ENCODE measurements around the gene RBBP8NL. TPM values are rescaled to one million over a fixed set of nuclear protein-coding genes. Genes with fewer than 3 reads are reported as not detected.

The RBBP8NL gene
- total and polyA plus RNA-seq, 2 of the 8 experiments (the other 6 are each of a cell fraction or from before 2014, with no cell fraction given): 0.43 to 0.48 TPM

DNA sequence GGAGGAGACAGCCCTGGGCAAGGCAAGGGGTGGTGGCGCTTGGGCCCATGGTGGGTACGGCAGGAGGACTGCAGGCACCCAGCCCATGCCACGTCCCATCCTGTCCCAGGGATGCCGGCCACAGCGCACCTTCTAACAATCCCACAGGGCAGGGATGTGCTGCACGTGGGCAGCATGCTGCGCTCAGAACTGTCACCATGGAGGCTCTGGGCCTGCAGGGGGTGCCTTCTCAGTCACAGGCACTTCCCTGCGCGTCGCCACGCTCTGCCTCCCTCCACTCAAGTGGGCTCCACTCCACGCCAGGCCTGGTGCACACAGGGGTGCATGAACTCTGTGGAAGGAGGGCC is 22.6 kb downstream of the RBBP8NL start:
- Histone ChIP-seq H2BK15ac (ENCODE audit: low read length) (no peak overlapping the region), H3K79me1 (ENCODE audit: low read depth, low read length) (no peaks in the 10 kb centered on the region; the same call in 1 of the 2 replicates), H3K18ac (ENCODE audit: extremely low read depth, low read length) (no peak overlapping the region), H2BK5ac (ENCODE audit: low read depth, low read length) (peak overlapping the region; percentile 13; the same call in 1 of the 2 replicates), H3K23ac (ENCODE audit: insufficient read length) (no peak overlapping the region), H3K23me2 (ENCODE audit: low read depth, low read length) (no peaks in the 10 kb centered on the region; the same call in 1 of the 2 replicates), H4K8ac (ENCODE audit: extremely low read depth, insufficient read depth, low read length) (peak overlapping the region; percentile 71), H3K4me1 (replicated peaks in 1 of 4; ENCODE audit: control insufficient read depth in 3 of 4, insufficient read depth in 4 of 4, low read length in 3 of 4) (peaks cover 0 to 24% (median 11%) of the 10 kb centered on the region in 4 experiments; a peak in 6 of 7 replicates), H3K14ac (ENCODE audit: insufficient read length) (no peak overlapping the region), H4K5ac (ENCODE audit: insufficient read length, low read depth, low read length) (no peak overlapping the region), H3K36me3 (ENCODE audit: control insufficient read depth in 2 of 4, insufficient read depth in 4 of 4, low read length in 3 of 4) (no peaks in the 10 kb centered on the region), H4K20me1 (replicated peaks in 1 of 2; ENCODE audit: control insufficient read depth in 1 of 2, insufficient read depth in 2 of 2, low read length in 2 of 2) (peaks cover 0 to 22% of the 10 kb centered on the region in 2 experiments), H2BK20ac (ENCODE audit: low read length) (no peak overlapping the region), H2AFZ (ENCODE audit: low read length) (no peak overlapping the region), H3K9me3 (ENCODE audit: insufficient read depth in 2 of 2, low read depth in 1 of 2, low read length in 1 of 2) (no peaks in the 10 kb centered on the region), H3K4ac (replicated peaks; ENCODE audit: insufficient read length, low read depth, low read length) (no peak overlapping the region), H3K9ac (replicated peaks in 1 of 4; ENCODE audit: extremely low read depth in 1 of 4, low read depth in 3 of 4, low read length in 3 of 4) (no peak overlapping the region), H3K4me3 (ENCODE audit: extremely low read depth in 1 of 4, insufficient read depth in 2 of 4, low read depth in 3 of 4, low read length in 4 of 4) (no peak overlapping the region), H3K27ac (ENCODE audit: low read depth, low read length) (no peak overlapping the region), H2BK120ac (replicated peaks; ENCODE audit: low read depth, low read length) (no peak overlapping the region), H3K79me2 (ENCODE audit: control insufficient read depth in 1 of 2, insufficient read depth in 2 of 2, low read length in 2 of 2) (no peaks in the 10 kb centered on the region; a peak in 1 of 4 replicates), H3K56ac (replicated peaks; ENCODE audit: insufficient read length, low read depth, low read length) (no peak overlapping the region), H3K4me2 (ENCODE audit: insufficient read depth in 1 of 2, low read depth in 2 of 2, low read length in 2 of 2) (no peak overlapping the region), H2BK12ac (ENCODE audit: low read depth, low read length) (no peak overlapping the region), H2AK5ac (ENCODE audit: low read depth, low read length) (no peak overlapping the region), H4K91ac (replicated peaks; ENCODE audit: insufficient read length, low read length) (no peak overlapping the region), H3K27me3 (replicated peaks in 1 of 4; ENCODE audit: control insufficient read depth in 3 of 4, extremely low read depth in 1 of 4, insufficient read depth in 3 of 4, low read length in 3 of 4) (peaks cover 0 to 8% (median 1%) of the 10 kb centered on the region in 4 experiments; a peak in 2 of 7 replicates)
- ChIA-PET POLR2A (ENCODE audit: partially characterized antibody) (interaction anchor here (0.9 to 7.7 kb wide), 5 partner anchors 9 to 38 kb away, joined by 3 to 105 read pairs (median 4); partner anchors contain the start of genes LAMA5 and RPS21), CTCF (ENCODE audit: partially characterized antibody) (interaction anchor here (0.9 to 7.6 kb wide), 14 partner anchors 9 to 399 kb away, joined by 3 to 103 read pairs (median 3); partner anchors contain the start of genes OGFR and RPS21)
- DNase-seq (ENCODE audit: low read depth in 1 of 2, low spot score in 2 of 2): no peak
- 84% methylated on average over 11 of the region's 12 CpGs; no CpG with 5 or more reads in 1 of the 2 experiments for WGBS, 2 experiments (ENCODE audit: extremely low coverage in 1 of 2, insufficient coverage in 1 of 2, insufficient read length in 1 of 2, insufficient replicate concordance in 2 of 2, low coverage in 1 of 2, low lambda C conversion rate in 2 of 2, missing lambda C conversion rate in 1 of 2)
- FAIRE-seq: no peak

All from H1 (cell line).